ENCODE data around the gene C3orf62.

GRCh38 chr3:49253512-49253911 is 23.5 kb downstream of the C3orf62 start:
- no peak for TF ChIP-seq CTCF (IDR thresholded peaks at IDR 0.05 in 8 of 11, conservative IDR thresholded peaks at IDR 0.05 in 3 of 11)
- TF ChIP-seq POLR2AphosphoS5 (IDR thresholded peaks at IDR 0.05): no peak
- TF ChIP-seq POLR2A (IDR thresholded peaks at IDR 0.05): no peak
